Measurements from ENCODE around the gene SYNPO.

The SYNPO gene

GRCh38 chr5:150625831-150626746 lies 14.4 kb upstream of the SYNPO start:
- DNase-seq: no peak

- DNase-seq: no peak
Observed at GRCh38 chr5:150626853-150627276, 13.6 kb upstream of the SYNPO start.

DNA sequence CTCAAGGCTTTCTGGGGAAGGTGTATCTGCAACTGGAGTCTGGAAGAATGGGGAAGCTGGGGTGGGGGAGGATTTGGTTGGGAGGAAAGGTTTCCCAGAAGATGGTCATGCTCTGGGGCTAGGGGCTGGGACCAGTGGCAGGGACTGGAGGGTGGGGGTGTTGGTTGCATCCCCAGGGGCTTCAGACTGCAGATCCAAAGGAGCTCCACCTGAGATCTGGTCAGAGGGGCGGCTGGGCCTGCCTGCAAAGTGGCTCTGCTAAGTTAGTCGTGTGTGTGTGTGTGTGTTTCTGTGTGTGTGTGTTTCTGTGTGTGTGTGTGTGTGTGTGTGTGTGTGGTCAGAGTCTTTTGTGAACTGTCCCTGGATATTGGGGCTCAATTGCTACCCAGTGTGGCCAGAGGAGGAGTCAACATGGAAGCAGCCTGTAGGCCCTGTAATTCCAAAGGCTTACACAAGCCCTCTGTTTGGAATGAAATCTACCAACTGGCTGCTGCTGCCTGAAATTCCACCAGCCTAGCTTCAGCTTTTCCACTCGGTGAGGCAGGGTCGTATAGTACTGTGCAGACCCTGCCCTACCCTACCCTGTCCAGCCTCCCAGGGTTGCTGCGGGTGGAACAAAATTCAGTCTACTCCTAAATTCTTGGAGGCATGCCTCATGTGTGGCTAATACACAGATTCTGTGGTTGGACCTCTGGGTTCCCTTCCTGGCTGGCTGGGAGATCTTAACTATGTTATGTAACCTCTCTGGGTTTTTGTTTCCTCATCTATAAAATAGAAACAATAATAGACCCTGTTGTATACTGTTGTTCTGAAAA lies 12.5 kb upstream of the SYNPO start:
- no peak for DNase-seq

DNA sequence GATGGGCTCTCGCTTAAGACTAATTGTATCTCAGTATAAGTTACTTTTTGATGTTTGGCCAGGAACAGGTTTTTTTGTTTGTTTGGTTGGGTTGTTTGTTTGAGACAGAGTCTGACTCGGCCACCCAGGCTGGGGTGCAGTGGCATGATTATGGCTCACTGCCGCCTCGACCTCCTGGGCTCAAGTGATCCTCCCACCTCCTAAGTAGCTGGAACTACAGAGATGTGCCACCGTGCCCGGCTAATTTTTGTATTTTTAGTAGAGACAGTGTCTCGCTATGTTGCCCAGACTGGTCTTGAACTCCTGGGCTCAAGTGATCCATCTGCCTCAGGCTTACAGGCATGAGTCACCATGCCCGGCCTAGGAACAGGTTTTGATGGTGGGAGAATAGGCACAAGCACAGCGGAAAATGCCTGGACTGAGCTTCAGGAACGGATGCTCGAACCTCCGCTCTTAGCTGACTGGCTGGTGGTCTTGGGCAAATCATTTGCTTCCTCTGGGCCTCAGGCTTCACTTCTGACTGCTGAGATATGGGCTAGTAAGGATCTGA lies 11.4 kb upstream of the SYNPO start:
- no peak for DNase-seq

DNA sequence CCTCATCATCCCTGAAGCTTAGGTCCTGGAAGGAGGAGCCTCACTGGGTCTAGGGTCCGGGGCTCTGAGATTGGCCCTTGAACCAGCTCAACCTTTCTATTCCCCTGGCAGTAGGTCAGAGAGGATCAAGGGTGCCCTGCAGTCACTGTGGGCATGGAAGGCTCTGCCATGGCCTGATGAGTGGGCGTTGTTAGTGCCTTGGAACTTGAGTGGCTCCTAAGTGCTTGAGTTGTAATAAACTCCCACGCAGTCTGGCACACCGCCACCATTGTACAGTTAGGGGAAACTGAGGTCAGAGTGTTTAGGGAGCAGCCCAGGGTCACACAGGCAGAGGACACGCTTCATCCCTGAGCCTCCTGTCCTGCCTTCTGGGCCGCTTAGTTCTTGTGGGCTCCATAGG lies 10.4 kb upstream of the SYNPO start:
- DNase-seq: no peak

GRCh38 chr5:150630461-150631325 lies 9.8 kb upstream of the SYNPO start:
- no peak for DNase-seq

GRCh38 chr5:150631326-150631701 lies 9.1 kb upstream of the SYNPO start:
- no peak for DNase-seq

GRCh38 chr5:150632305-150633160 lies 7.9 kb upstream of the SYNPO start:
- DNase-seq: no peak

DNA sequence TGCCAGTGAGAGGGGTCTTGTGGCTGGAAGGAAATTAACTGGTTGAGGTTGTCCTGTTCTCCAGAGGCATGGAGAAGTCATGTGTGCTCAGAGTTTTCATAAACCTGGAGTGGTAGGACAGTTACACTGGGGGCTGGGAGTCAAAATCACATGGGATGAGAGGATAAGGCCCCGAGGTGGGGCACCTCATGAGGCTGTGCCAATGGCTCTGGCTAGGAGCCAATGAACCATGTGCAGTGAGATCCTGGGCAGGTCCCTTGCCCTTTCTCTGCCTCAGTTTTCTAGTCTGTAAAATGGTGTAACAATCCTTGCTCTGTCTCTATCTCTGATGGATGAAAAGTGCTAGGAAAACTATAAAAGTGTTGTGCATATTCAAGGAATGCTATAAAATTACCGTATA lies 7.0 kb upstream of the SYNPO start:
- no peak for DNase-seq

DNA sequence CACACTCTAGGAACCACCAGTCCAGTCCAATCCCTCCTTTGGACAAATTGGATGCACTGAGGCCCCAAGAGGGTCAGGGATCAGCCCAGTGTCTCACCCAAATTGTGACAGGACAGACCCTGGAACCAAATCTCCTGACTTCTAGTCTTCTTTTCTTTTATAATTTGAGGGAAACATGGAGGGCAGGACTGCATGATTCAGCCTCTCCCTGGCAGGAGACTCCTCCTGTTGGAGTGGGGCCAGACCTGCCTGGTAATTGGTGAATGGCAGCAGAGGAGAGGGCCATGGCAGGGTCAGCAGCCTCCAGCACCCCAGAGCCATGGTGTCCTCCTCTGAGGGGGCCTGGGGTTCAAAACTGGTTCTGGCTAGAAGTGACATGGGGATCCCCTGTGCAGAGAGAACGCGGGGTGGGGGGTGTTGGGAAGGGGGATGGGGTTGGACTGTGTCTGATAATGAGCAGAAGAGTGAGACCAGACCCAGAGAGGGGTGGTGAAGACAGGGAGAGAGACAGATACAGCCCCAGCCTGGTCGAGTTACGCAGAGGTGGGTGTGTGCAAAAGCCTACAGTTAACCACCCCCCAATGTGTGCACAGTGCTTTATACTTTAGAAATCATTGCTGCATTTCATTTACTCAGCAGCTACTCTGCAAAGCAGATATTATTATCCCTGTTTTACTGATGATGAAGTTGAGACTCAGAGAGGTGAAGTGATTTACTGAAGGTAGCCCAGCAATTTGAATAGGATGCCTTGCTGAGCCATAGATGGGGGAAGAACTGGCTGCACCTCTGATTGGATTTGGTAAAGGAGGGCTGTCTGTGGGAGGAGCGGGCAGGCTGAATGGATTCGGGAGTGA lies 3.8 kb upstream of the SYNPO start:
- DNase-seq: no peak

DNA sequence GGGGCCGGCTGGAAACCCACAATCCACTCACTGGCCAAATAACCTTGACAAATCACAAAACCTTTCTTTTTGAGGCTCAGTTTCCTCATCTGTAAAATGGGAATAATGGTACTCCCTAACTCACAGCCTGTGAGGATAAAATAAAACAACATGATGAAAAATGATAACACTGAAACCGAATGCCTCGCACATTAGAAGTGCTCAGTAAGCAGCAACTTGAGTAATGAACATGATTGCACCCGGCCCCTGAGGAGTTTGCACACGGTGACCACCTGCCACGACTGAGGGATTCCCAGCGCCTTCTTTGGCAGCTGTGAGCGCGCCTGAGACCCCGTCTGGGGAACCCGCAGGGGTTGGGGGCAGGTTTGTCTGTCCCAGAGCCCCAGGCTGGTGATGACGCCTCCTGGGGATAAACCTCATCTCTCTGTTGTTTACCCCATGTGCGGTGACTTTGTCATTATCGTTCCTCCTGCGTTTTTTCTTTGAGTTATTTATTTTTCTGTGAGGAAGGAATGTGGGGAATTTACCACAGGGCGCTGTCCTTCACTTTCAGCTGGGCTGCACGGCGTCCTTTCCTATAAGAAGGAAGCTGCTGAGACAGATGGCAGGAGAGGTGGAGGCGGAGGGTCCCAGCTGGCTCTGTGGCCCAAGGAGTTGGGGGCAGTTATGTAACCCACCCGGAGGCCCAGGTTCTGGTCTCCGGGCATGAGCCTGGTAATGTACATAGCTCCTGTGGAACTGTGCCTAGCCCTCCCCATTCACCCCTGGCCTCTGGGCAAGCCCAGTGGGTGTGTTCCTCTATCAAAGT lies 3.0 kb upstream of the SYNPO start:
- no peak for DNase-seq

GRCh38 chr5:150638053-150638444 lies 2.4 kb upstream of the SYNPO start:
- DNase-seq: no peak

DNA sequence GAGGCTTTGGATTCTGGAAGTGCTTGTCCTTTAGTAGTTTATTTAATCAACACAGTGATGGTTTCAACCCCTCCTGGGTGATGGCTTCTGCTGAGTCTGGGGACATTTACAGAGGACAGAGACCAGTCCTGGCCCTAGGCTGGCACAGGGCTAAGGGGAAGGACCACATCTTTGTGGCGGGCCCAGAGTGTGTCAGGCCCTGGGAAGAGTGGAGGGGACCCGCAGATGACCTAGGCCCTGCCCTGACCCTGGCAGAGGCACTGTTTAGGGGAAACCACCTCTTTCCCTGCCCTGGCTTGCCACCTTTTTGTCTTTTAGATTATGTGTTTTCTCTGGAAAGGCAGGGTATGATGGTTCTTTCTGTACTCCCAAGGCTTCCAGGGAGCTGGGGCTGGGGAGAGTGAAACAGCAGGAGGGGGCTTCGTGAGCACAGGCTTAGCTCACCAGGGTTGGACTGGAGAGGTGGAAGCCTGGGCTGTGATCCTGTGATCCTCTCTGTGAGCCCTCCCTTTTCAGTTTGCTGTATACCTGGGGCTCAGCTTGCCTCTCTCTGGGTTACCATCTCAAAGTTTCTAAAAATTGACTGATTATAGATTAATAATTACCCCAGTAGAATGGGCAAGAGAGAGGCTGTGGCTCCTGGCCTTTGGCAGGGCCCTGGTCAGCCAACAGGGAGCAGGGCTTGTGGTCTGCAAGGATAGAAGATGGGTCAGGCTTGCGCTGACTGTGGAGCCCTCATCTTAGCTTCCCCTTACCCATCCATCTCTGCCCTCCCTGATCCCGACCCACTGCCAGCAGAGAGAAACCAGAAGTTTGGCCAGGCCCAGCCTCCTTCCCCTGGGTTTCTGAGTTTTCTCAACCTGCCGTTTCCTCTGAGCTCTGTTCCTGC lies 1.7 kb upstream of the SYNPO start:
- no peak for DNase-seq

GRCh38 chr5:150639377-150639692 lies 1.1 kb upstream of the SYNPO start:
- DNase-seq: no peak

DNA sequence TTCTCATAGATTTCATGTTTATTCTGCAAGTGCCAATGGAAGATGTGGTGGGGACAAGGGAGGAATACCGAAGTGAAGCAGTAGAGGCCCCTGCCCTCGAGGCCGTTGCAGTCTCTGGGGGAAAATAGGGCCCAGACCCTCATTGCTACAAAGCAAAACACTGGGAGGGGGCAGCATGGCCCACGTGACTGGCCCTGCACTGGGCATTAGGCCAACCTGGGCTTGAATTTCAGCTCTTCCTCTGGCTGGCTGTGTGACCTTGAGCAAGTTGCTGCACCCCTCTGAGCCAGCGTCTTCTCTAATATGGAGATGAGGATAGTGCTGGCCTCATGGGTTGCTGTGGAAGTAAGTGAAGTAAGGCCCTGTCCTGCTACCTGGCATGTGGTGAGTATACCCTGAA lies 709 bp upstream of the SYNPO start:
- DNase-seq: no peak

- DNase-seq: no peak
Observed at GRCh38 chr5:150641006-150641570, 628 bp downstream of the SYNPO start.

GRCh38 chr5:150641824-150642566 lies 1.5 kb downstream of the SYNPO start:
- no peak for DNase-seq

DNA sequence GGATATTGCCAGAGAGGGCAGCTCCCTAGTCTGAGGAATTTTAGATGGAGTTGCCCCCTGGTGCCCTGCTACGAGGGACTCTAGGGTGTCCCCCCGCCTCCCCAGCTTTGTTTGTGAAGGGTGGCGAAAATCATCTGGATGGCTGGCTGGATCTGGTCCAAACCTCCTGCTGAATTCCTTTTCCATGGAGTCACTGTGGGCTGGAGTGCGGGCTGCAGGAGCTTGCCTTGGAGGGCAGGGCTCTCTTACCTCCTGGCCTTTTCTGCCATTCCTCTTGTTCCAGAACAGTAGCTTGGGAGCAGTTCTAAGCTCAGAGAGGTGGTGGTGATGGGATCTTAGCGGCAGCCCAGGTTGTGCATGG lies 2.1 kb downstream of the SYNPO start:
- DNase-seq: no peak
